ENCODE results near the gene RPL6.
"Not testable (repeated sequence)": the region's sequence is repeated elsewhere in the genome, so short reads cannot be mapped to it uniquely, and the experiment has no call there.

DNA sequence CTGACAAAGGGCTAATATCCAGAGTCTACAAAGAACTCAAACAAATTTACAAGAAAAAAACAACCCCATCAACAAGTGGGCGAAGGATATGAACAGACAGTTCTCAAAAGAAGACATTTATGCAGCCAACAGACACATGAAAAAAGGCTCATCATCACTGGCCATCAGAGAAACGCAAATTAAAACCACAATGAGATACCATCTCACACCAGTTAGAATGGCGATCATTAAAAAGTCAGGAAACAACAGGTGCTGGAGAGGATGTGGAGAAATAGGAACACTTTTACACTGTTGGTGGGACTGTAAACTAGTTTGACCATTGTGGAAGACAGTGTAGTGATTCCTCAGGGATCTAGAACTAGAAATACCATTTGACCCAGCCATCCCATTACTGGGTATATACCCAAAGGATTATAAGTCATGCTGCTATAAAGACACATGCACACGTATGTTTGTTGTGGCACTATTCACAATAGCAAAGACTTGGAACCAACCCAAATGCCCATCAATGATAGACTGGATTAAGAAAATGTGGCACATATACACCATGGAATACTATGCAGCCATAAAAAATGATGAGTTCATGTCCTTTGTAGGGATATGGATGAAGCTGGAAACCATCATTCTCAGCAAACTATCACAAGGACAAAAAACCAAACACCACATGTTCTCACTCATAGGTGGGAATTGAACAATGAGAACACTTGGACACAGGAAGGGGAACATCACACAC lies 19.3 kb downstream of the RPL6 start:
- TF ChIP-seq CBX1 (IDR thresholded peaks at IDR 0.05; ENCODE audit: low read depth); CREB1 (IDR thresholded peaks at IDR 0.05); CREB1 (CRISPR knock-in tag; IDR thresholded peaks at IDR 0.05): not testable (repeated sequence)

Measured in K562 (cell line).